ENCODE results near the gene DUSP6. TPM values are rescaled to one million over a fixed set of nuclear protein-coding genes. Genes with fewer than 3 reads are reported as not detected.

Gene DUSP6
- total and polyA plus RNA-seq, 2 of the 8 experiments (the other 6 are each of a cell fraction or from before 2014, with no cell fraction given): 99.3 to 179 TPM

- TF ChIP-seq CHD7 (IDR thresholded peaks at IDR 0.05; ENCODE audit: insufficient replicate concordance, low read length) (peak; percentile 69), NANOG (IDR thresholded peaks at IDR 0.05; ENCODE audit: insufficient read depth, low read depth, low read length, poor library complexity, severe bottlenecking) (peak; percentile 91), CHD2 (IDR thresholded peaks at IDR 0.05; ENCODE audit: low read length) (no peak), BACH1 (IDR thresholded peaks at IDR 0.05; ENCODE audit: low read length) (no peak), BCL11A (IDR thresholded peaks at IDR 0.05; ENCODE audit: low read depth in 2 of 2, low read length in 2 of 2) (peak in 1 of 2 experiments; percentile 69), EP300 (IDR thresholded peaks at IDR 0.05; ENCODE audit: borderline replicate concordance in 1 of 2, low read depth in 2 of 2, low read length in 2 of 2) (peak in 1 of 2 experiments; percentile 53; a peak in 1 of 3 replicates), TAF7 (optimal IDR thresholded peaks at IDR 0.05; ENCODE audit: borderline replicate concordance, low read depth, low read length) (peak; percentile 41), SRF (IDR thresholded peaks at IDR 0.05; ENCODE audit: low read depth, low read length) (no peak), RBBP5 (IDR thresholded peaks at IDR 0.05; ENCODE audit: borderline replicate concordance, low read depth, low read length) (no peak), CREB1 (IDR thresholded peaks at IDR 0.05) (0 out of 2 replicates have a peak, but pooled peaks have one; percentile 18), EGR1 (IDR thresholded peaks at IDR 0.05; ENCODE audit: borderline replicate concordance, low read depth, low read length) (peak; percentile 57; the same call in 1 of the 2 replicates), SIRT6 (IDR thresholded peaks at IDR 0.05; ENCODE audit: low read length) (no peak)
These were observed 2.1 kb downstream of the DUSP6 start (continued) for GRCh38 chr12:89350260-89350629.
